Urinary bladder (tissue), 4 donors: ENCODE data around the gene GPR137. TPM values are rescaled to one million over a fixed set of nuclear protein-coding genes. Genes with fewer than 3 reads are reported as not detected.
"Not testable (repeated sequence)": the region's sequence is repeated elsewhere in the genome, so short reads cannot be mapped to it uniquely, and the experiment has no call there.

ENCODE experiments used
- DNase-seq: peaks from one replicate; pipeline ENCODE4 v3.0.0-alpha.2; 2015; ENCODE audit errors: extremely low spot score
- H3K27ac ChIP-seq: one replicate; pipeline ENCODE4 v1.5.1; 2013; ENCODE audit warnings: low read depth, mild to moderate bottlenecking, moderate library complexity
- H3K36me3 ChIP-seq: one replicate; pipeline ENCODE4 v1.6.1; 2013; ENCODE audit warnings: mild to moderate bottlenecking, moderate library complexity; ENCODE audit not compliant: insufficient read depth
- H3K4me1 ChIP-seq: one replicate; pipeline ENCODE4 v1.6.1; 2013; ENCODE audit warnings: mild to moderate bottlenecking, moderate library complexity; ENCODE audit not compliant: insufficient read depth
- H3K4me3 ChIP-seq: one replicate; pipeline ENCODE4 v1.5.1; 2013; ENCODE audit warnings: low read depth, low read length
- whole genome bisulfite sequencing: extraction: QIAGEN DNeasy Blood & Tissue Kit; methylation state at CpG from one replicate; pipeline ENCODE4 v1.1.7; 2013; 5-methylcytosine and 5-hydroxymethylcytosine counted together
- polyA plus RNA-seq: library from polyadenylated mRNA; stranded (reverse); fragments of 200-250 nt; gene quantifications from one replicate; pipeline ENCODE4 v1.2.3, GENCODE V29; 2013
- total RNA-seq: library from RNA; depleted of rRNA; stranded (reverse); fragments of >200 nt; gene quantifications from one replicate; pipeline ENCODE4 v1.2.3, GENCODE V29; 2014
- donor health status: healthy with polysubstance abuse.
- donor health status: healthy.

The GPR137 gene
- total and polyA plus RNA-seq, 2 donors = 4.7 to 48.3 TPM

DNA sequence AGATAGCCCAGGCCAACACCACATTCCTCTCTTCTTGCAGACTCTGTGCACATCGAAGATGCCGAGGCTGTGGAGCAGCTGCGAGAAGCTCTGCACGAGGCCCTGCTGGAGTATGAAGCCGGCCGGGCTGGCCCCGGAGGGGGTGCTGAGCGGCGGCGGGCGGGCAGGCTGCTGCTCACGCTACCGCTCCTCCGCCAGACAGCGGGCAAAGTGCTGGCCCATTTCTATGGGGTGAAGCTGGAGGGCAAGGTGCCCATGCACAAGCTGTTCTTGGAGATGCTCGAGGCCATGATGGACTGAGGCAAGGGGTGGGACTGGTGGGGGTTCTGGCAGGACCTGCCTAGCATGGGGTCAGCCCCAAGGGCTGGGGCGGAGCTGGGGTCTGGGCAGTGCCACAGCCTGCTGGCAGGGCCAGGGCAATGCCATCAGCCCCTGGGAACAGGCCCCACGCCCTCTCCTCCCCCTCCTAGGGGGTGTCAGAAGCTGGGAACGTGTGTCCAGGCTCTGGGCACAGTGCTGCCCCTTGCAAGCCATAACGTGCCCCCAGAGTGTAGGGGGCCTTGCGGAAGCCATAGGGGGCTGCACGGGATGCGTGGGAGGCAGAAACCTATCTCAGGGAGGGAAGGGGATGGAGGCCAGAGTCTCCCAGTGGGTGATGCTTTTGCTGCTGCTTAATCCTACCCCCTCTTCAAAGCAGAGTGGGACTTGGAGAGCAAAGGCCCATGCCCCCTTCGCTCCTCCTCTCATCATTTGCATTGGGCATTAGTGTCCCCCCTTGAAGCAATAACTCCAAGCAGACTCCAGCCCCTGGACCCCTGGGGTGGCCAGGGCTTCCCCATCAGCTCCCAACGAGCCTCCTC, 30.2 kb downstream of the GPR137 start:
- DNase-seq, H3K4me3 ChIP-seq, H3K36me3 ChIP-seq, H3K4me1 ChIP-seq, H3K27ac ChIP-seq: not testable (repeated sequence)
- 75% methylated on average over 25 of the region's 25 CpGs for WGBS

GRCh38 chr11:64316672-64317324, 31.1 kb downstream of the GPR137 start:
- no peak for DNase-seq
- Histone ChIP-seq H3K4me1 (no peaks in the 10 kb centered on the region), H3K36me3 (peaks cover 2% of the 10 kb centered on the region), H3K27ac (peak overlapping the region; percentile 97), H3K4me3 (peak overlapping the region; percentile 74)
- 7% methylated on average over 32 of the region's 32 CpGs for WGBS

GRCh38 chr11:64317325-64317960, 31.8 kb downstream of the GPR137 start, which contains the start of gene TRMT112:
Gene TRMT112 (minus strand): TSS chr11:64317559. CDS start chr11:64317526, 33 bp downstream.
- WGBS = under 1% methylated on average over 43 of the region's 43 CpGs
- Histone ChIP-seq H3K4me3 (peak within 1 kb of the TSS; percentile 74), H3K36me3 (peaks cover 2% of the 10 kb centered on the region), H3K27ac (peak within 1 kb of the TSS; percentile 97), H3K4me1 (no peaks in the 10 kb centered on the region)
- DNase-seq = peak; percentile 98

GRCh38 chr11:64317961-64318765, 32.5 kb downstream of the GPR137 start, which contains the start of gene PRDX5:
Gene PRDX5 (plus strand): TSS chr11:64318121. CDS start chr11:64318216, 95 bp downstream.
- H3K27ac ChIP-seq = peak within 1 kb of the TSS; percentile 97
- WGBS = under 1% methylated on average over 61 of the region's 61 CpGs
- H3K36me3 ChIP-seq = peaks cover 2% of the 10 kb centered on the region
- DNase-seq = peak; percentile 93
- no peaks in the 10 kb centered on the region for H3K4me1 ChIP-seq
- H3K4me3 ChIP-seq = peak within 1 kb of the TSS; percentile 74

- DNase-seq = no peak
These were observed 33.4 kb downstream of the GPR137 start for GRCh38 chr11:64318766-64319761.

DNA sequence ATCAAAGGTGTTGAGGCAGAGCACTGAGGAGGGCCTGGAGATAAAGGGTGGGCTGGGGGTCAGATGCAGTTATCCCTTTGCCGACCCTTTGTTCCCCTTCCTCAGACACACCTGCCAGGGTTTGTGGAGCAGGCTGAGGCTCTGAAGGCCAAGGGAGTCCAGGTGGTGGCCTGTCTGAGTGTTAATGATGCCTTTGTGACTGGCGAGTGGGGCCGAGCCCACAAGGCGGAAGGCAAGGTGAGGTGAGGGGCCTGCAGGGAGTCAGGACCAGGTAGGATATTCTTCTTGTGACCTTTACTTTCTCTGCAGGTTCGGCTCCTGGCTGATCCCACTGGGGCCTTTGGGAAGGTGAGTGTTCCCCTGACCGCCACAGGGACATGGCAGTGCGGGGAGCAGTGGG, 34.9 kb downstream of the GPR137 start:
- no peak for DNase-seq
- Histone ChIP-seq H3K27ac (peak overlapping the region; percentile 49), H3K4me1 (no peaks in the 10 kb centered on the region), H3K36me3 (peaks cover 2% of the 10 kb centered on the region), H3K4me3 (no peak overlapping the region)
- 94% methylated on average over 7 of the region's 7 CpGs for WGBS

More at GRCh38 chr11:64318766-64319761, 33.4 kb downstream of the GPR137 start:
- Histone ChIP-seq H3K36me3 (peaks cover 2% of the 10 kb centered on the region), H3K4me1 (no peaks in the 10 kb centered on the region), H3K27ac (peak overlapping the region; percentile 96), H3K4me3 (peak overlapping the region; percentile 74)
- 26% methylated on average over 19 of the region's 19 CpGs for WGBS

DNA sequence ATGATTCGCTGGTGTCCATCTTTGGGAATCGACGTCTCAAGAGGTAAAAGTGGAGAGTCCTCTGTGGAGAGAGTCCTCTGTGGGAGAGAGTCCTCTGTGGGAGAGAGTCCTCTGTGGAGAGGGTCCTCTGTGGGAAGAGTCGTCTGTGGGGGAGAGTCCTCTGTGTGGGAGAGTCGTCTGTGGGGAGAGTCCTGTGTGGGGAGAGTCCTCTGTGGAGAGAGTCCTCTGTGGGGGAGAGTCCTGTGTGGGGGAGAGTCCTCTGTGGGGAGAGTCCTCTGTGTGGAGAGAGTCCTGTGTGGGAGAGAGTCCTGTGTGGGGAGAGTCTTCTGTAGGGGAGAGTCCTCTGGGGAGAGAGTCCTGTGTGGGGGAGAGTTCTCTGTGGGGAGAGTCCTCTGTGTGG, 35.4 kb downstream of the GPR137 start:
- Histone ChIP-seq H3K36me3 (peaks cover 2% of the 10 kb centered on the region), H3K4me1 (no peaks in the 10 kb centered on the region), H3K4me3 (no peak overlapping the region), H3K27ac (peak overlapping the region; percentile 73)
- WGBS = 85% methylated on average over 5 of the region's 5 CpGs
- no peak for DNase-seq

GRCh38 chr11:64321533-64321932, 35.9 kb downstream of the GPR137 start:
- H3K4me3 ChIP-seq = no peak overlapping the region
- WGBS = 79% methylated on average over 5 of the region's 5 CpGs
- H3K36me3 ChIP-seq = peaks cover 2% of the 10 kb centered on the region
- H3K4me1 ChIP-seq = no peaks in the 10 kb centered on the region
- no peak for DNase-seq
- peak overlapping the region; percentile 73 for H3K27ac ChIP-seq

GRCh38 chr11:64322925-64323260, 37.2 kb downstream of the GPR137 start:
- Histone ChIP-seq H3K27ac (no peak overlapping the region), H3K4me1 (no peaks in the 10 kb centered on the region), H3K4me3 (no peak overlapping the region), H3K36me3 (peaks cover 2% of the 10 kb centered on the region)
- no peak for DNase-seq
- 84% methylated on average over 7 of the region's 7 CpGs for WGBS

GRCh38 chr11:64323373-64323772, 37.7 kb downstream of the GPR137 start:
- DNase-seq = no peak
- H3K4me3 ChIP-seq = no peak overlapping the region
- WGBS = 68% methylated on average over 5 of the region's 5 CpGs
- peaks cover 2% of the 10 kb centered on the region for H3K36me3 ChIP-seq
- H3K27ac ChIP-seq = no peak overlapping the region
- no peaks in the 10 kb centered on the region for H3K4me1 ChIP-seq

DNA sequence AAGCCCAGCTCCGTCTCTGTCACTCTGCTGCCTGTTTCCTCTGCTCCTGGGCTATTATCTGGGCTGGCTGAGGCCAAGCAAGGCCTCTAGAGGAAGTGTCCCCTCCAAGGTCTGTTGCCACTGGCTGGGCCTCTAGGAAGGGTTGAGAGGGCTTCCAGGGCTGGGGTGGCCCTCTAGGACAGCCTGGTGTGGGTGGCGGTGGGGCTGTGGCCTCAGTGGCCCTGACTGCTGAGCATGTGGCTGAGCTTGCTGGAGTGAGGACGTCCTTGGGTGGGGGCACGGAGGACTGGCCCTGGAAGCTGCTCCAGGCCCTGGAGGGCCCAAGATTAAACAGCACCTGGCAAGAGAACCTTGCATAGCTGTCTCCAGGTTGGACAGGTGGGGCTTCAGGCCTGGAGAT, 38.3 kb downstream of the GPR137 start:
- not testable (repeated sequence) for H3K36me3 ChIP-seq, H3K4me1 ChIP-seq, DNase-seq, H3K4me3 ChIP-seq
- WGBS = 83% methylated on average over 4 of the region's 4 CpGs
- H3K27ac ChIP-seq = peak overlapping the region; percentile 56
